ENCODE results near the gene JKAMP.

- TF ChIP-seq CTCF (IDR thresholded peaks at IDR 0.05; ENCODE audit: control extremely low read depth in 1 of 3, insufficient read depth in 1 of 3, low read depth in 1 of 3, low read length in 3 of 3) (no peak), MAX (IDR thresholded peaks at IDR 0.05) (no peak), ZNF274 (IDR thresholded peaks at IDR 0.05; ENCODE audit: borderline replicate concordance, extremely low read depth, low read length) (no peak), GABPA (IDR thresholded peaks at IDR 0.05; ENCODE audit: borderline replicate concordance, insufficient read depth, low read length) (no peak), BRCA1 (IDR thresholded peaks at IDR 0.05; ENCODE audit: low read depth, low read length) (no peak), NANOG (IDR thresholded peaks at IDR 0.05; ENCODE audit: insufficient read depth, low read depth, low read length, poor library complexity, severe bottlenecking) (no peak), ATF2 (IDR thresholded peaks at IDR 0.05; ENCODE audit: low read length) (no peak), POLR2A (IDR thresholded peaks at IDR 0.05; ENCODE audit: control extremely low read depth in 1 of 2, low read depth in 2 of 2, low read length in 2 of 2) (no peak), EP300 (IDR thresholded peaks at IDR 0.05; ENCODE audit: borderline replicate concordance in 1 of 2, low read depth in 2 of 2, low read length in 2 of 2) (no peak), SUZ12 (IDR thresholded peaks at IDR 0.05; ENCODE audit: low read length) (no peak), TCF12 (IDR thresholded peaks at IDR 0.05; ENCODE audit: low read depth, low read length) (no peak)
Observed at GRCh38 chr14:59541731-59542130, 57.4 kb downstream of the JKAMP start.

All from H1 (cell line).